LHCN-M2 (cell line): ENCODE results near the gene ADAP1. TPM values are rescaled to one million over a fixed set of nuclear protein-coding genes. Genes with fewer than 3 reads are reported as not detected.

Source experiments
- DNase-seq: peaks from one replicate; pipeline ENCODE4 v3.0.0-alpha.2; 2012; ENCODE audit warnings: low read depth
- total RNA-seq: library from RNA; depleted of rRNA; stranded (reverse); fragments of >200 nt; gene quantifications from 2 replicates; pipeline ENCODE4 v1.2.3, GENCODE V29; 2014; rRNA removed

ADAP1 gene
- total RNA-seq, 1 experiment from 2014 or later = 0.57 TPM

DNA sequence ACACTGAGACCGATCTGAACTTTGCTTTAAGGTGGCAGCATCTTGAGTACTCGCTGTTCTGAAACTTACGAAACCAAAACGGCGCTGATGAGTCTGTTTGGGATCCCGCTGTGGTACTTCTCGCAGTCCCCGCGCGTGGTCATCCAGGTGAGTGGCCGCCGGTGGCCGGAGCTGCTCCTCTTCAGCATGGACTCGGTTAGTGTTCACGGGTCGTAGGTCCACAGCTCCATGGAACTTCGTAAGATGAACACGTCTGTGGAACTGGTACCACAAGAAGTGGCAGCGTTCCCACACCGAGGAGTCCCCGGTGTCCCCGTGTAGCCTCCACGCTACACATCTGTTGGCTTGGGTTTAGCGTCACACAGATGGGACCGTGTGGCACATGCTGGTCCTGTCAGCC lies 88.6 kb downstream of the ADAP1 start:
- no peak for DNase-seq

DNA sequence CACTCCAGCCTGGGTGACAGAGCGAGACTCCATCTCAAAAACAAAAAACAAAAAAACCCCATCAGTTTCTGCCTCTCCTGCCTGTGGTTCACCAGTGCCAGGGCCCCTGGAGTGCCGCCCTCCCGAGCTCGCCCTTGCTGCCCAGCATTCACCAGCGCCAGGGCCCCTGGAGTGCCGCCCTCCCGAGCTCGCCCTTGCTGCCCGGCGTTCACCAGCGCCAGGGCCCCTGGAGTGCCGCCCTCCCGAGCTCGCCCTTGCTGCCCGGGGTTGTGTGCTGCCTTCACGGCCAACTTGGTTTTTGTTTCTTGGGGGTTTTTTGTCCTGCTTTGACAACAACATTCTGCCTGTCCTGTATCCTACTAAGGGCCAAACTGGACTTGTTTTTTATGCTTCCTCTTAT lies 91.4 kb downstream of the ADAP1 start:
- DNase-seq = no peak

DNA sequence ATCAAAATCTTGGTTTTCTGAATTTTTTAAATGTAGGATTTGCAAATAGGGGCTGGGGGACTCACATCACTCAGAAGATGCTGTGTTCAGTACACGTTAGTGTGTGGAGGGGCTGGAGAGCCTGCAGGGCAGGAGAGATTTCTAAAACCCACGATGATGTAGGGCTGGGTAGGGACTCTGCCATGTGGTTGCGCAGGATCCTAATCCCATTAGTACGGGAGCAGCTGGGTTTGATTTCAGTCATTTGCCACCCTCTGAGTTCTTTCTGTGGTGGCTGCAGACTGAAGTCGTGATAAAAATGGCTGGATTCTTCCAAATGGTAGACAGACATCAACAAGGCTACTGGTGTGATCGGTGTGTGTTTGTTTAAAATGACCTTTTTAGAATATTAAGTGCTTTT lies 92.3 kb downstream of the ADAP1 start:
- no peak for DNase-seq

DNA sequence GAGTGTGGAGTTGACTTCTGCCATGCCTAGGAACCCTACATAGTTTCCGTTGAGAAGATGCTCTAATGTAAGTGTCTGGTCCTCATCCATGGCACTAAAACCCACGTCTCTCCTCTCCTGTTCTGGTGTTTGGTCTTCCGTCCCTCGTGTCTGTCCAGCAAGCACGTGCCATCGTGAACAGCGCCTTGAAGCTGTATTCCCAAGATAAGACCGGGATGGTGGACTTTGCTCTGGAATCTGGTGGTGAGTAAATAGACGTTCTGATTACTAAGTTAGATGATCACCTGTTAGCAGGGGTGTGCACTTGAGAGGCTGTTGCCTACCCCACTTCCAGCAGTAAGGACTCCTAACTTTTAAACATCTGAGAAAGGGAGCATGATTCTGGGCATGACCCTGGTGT lies 93.3 kb downstream of the ADAP1 start:
- DNase-seq = no peak

DNA sequence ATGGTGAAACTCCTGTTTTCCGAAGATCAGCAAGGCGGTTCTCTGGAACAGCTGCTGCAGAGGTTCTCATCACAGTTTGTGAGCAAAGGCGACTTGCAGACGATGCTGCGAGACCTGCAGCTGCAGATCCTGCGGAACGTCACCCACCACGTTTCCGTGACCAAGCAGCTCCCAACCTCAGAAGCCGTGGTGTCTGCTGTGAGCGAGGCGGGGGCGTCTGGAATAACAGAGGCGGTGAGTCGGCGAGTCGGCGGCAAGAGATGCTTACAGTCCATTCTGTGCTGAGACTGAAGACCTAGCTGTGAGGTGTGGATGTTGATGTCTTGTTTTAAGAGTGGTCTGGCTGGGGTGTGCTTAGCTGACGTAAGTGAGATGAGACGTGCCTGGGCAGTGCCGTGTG lies 94.3 kb downstream of the ADAP1 start:
- DNase-seq = no peak

DNA sequence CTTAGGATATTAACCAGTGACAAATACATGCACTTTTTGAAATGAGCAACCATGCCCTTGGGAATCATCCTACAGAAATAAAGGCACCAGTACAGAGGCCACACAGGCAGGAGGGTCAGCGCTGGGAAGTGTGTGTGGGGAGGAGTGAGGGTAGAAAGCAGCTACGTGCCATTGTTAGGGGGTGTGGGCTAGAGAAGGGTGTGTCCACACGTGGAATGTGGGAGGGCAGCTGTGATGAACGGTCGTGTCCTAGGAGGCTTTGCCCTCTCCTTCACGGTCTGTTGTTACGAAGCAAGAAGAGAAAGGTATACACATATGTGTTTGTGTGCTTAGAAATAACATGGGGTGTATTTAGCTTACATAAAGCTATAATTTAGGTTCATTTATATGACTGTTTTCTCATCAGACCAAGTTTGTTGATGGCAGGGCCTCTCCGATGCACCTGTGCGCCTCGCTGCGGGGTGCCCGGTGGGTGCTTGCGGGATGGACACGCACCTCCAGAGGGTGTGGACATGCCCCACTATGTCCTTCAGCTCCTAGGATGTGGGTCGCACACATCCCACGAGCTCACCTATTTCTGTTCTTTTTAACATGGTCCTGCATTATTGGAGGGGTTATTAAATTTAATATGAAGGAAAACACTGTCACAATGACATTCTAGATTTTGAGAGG lies 95.0 kb downstream of the ADAP1 start:
- no peak for DNase-seq

DNA sequence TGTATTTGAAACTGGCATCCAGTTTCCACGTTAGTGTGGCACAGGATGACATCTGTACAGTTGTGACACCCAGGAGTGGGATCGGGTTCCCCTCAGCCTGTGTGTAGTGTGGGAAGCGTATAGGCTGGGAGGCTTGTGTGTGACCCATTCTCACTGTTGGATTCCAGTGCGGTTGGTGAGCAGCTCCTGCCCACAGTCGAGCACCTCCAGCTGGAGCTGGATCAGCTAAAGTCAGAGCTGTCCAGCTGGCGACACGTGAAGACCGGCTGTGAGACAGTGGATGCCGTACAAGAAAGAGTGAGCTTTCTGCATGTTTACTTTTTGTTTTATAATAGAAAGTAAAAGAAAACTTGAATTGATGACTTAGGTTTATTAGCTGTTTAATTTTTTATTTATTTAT lies 96.8 kb downstream of the ADAP1 start:
- DNase-seq = no peak

DNA sequence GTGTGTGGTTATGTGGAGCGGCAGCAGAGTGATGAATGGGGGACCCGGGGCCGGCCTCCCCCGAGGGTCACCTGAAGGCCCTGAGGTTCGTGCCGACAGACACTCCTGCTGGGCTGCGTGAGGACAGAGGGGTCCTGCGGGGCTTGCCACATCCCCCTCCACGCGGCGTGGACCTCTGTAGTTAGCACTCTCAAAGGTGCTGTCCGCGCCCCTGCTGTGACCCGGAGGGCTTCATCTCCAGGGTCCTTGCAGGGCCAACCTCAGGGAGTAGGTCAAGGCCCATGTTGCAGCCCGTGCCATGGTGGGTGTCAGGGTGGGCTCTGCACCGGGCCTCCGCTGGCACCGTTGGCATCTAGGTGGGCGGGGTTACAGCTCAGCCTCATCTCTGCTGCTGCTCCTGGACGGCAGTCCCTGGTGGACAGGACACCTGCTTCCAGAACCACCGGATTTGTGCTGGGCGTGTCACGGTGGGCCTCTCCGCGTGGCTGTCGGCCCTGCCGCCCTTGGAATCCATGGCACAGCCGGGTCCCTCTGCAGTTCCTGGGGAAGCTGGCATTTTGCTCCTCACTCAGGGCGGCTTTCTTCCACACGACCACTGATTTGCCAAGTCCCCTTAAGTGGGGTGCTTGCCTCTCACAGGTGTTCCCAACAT lies 97.9 kb downstream of the ADAP1 start:
- DNase-seq = no peak

DNA sequence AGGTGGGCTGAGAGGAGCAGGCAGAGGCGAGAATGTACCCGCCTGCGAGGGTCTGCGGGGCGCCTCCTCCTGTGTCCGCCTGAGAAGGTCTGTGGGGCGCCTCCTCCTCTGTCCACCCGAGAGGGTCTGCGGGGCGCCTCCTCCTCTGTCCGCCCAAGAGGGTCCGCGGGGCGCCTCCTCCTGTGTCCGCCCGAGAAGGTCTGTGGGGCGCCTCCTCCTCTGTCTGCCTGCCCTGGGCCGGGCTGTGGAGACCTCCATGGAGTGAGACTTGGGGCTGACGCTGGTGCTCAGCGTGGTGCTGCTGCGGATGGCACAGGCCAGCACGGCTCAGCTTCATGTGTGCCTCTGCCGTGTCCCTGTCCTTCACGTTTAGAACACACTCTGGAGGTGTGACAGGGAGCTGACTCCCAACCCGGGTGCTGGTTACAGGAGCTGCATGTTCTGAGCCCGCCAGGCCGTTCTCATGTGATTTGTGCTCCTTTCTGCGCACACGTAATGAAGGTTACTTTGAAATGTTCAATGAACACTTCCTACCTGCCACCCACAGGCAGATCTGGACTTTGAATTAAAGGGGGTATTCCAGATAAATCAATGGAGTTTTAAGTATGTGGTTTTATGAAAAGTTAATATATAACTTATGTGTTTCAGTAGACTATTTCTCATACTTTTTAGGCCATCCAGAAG lies 98.7 kb downstream of the ADAP1 start:
- DNase-seq = no peak

DNA sequence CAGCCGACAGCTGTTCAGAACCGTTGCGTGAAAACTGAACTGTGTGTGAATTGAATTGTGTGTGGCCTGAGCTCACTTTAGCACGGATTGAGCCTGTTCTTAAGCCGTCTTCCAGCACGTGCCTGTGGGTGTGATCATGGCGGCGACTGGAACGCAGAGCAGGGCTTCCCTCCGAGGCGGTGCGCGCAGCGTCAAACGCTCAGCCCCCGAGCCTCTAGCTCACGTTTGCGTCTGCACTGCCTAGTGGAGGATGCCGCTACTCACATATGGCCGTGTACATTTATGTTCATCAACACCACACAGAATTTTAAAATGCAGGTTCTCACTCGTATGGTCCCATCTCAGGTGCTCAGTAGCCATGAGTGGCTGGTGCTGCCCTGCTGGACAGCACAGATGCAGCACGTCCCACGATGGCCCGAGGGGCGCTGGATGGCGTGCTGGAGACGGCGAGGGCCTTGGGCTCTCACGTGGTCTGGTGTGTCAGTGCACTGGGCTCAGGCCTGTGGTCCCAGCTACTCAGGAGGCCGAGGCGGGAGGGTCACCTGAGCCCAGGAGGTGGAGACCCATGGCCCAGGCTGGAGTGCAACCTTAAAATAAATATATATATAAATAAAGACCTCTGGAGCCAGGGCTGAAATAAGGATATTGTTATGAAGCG lies 100.2 kb downstream of the ADAP1 start:
- no peak for DNase-seq

DNA sequence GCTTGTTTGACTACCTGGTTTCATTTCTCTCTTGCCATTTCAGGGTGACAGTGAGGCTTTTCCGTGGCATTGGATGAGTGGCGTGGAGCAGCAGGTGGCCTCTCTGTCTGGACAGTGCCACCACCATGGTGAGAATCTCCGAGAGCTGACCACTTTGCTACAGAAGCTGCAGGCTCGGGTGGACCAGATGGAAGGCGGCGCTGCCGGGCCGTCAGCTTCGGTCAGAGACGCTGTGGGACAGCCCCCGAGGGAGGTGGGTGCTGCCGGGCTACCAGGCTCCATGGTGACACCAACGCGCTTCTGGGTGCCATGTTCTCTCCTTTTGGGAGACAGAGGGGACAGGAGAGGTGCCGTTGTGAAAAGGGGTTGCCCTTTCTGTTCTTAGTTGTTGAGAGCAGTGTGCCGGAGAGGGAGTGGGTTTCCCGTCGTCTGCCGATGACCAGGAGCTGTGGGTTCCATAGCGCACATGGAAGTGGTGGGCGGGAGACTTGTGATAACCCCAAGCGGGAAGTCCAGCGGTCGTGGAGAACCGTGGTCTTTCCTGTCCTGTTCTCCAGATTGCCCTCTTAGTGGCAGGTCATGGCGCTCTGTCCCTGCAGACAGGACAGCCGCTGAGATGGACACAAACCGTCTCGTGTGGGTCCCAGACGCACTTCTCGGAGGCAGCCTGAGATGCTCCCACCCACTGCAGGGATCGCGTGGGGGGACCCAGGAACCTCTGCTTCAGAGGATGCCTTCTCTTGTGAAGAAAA lies 100.9 kb downstream of the ADAP1 start:
- DNase-seq = no peak

DNA sequence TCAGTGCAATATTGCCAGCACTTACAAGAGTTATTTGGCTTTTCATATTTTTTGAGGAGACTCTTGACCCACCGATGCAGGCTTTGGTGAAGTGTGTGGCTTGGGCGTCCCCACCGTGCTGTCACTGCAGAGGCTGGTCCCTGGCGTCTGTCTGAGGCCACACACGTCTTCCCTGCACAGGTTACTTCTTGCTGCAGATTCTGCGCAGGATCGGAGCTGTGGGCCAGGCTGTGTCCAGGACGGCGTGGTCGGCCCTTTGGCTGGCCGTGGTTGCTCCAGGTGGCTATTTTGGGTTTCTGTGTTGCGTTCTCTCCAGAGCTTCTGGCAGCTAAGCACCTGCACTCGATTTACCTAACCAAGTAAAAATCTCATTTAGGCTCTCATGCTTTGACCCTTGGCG lies 103.3 kb downstream of the ADAP1 start:
- no peak for DNase-seq

DNA sequence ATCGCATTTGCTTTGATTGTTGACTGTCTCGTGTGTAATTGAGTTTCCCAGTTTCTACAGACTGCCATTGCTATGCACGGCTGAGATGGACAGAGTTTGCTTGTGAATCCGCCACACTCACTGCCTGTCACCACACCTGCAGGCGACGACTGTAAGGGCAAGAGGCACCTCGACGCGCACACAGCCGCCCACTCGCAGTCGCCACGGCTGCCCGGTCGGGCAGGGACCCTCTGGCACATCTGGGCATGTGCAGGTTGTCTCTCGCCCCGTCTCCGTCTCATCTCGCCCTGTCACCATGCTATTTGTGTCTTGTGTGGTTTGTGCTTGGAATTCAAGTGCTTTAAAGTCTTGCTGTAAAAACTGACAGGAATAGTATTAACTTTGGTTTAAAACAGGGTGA lies 104.7 kb downstream of the ADAP1 start:
- no peak for DNase-seq

DNA sequence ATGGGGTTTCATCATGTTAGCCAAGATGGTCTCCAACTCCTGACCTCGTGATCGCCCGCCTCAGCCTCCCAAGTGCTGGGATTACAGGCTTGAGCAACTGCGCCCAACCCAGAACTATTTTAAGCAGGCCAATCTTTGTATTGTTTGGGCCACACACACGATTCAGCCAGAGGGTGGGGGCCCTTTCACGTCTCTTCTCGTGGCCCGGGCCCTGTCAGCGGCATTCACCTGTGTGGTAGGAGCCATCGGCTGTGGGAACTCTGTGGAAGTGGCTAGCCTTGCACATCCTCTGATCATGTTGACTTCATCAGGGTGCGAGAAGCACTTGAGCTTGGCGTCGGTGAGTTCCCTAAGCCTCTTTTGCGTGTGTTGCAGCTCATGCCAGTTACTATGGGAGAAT lies 105.3 kb downstream of the ADAP1 start:
- DNase-seq = no peak

Other genes with a start within 250 kb of the ADAP1 start
- 55.9 and 68.0 TPM in 2 replicates for gene DNAAF5, start 228.0 kb downstream of the ADAP1 start, total RNA-seq
- gene PRKAR1B, start 227.4 kb downstream of the ADAP1 start, total RNA-seq = 21.0 and 23.0 TPM in 2 replicates
- gene SUN1, start 122.2 kb downstream of the ADAP1 start, total RNA-seq = 144 and 166 TPM in 2 replicates
- 28.0 and 33.7 TPM in 2 replicates for gene GET4, start 78.1 kb downstream of the ADAP1 start, total RNA-seq
- 6.5 TPM in 2 replicates for gene COX19, start 20.9 kb upstream of the ADAP1 start, total RNA-seq
- gene CYP2W1, start 28.5 kb upstream of the ADAP1 start, total RNA-seq = 0.06 TPM in 1 of 2 replicates, not detected in the other
- gene GPR146, start 89.9 kb upstream of the ADAP1 start, total RNA-seq = 4.2 and 4.6 TPM in 2 replicates
- 0.32 and 0.63 TPM in 2 replicates for gene GPER1, start 133.4 kb upstream of the ADAP1 start, total RNA-seq
- gene ZFAND2A, start 205.5 kb upstream of the ADAP1 start, total RNA-seq = 20.5 and 25.3 TPM in 2 replicates